BJ (cell line): ENCODE measurements around the gene BICDL2. TPM values are rescaled to one million over a fixed set of nuclear protein-coding genes. Genes with fewer than 3 reads are reported as not detected.
"Not testable (repeated sequence)": the region's sequence is repeated elsewhere in the genome, so short reads cannot be mapped to it uniquely, and the experiment has no call there.

Source experiments
- CTCF ChIA-PET: fragments of 350-600 bp; formaldehyde crosslinking; extraction: SDS; loops from one replicate; lab custom pipeline; 2021; ENCODE audit warnings: antibody characterized with exemption, inconsistent platforms; lab: Yijun Ruan, JAX
- POLR2A ChIA-PET: fragments of 300-600 bp; sonication (Branson Sonifier 250); formaldehyde crosslinking; extraction: SDS; loops from one replicate; lab custom pipeline; 2021; ENCODE audit warnings: antibody characterized with exemption; lab: Charles Lee
- DNase-seq: peaks from one replicate; pipeline ENCODE4 v3.0.0-alpha.2; 2011; ENCODE audit warnings: low read depth
- H3K27me3 ChIP-seq: 2 replicates; pipeline ENCODE4 v1.6.0; 2011; ENCODE audit warnings: low read length; ENCODE audit not compliant: control insufficient read depth, insufficient read depth
- H3K36me3 ChIP-seq: 2 replicates; pipeline ENCODE4 v1.5.1; 2011; ENCODE audit warnings: low read length; ENCODE audit not compliant: control insufficient read depth, insufficient read depth
- H3K4me3 ChIP-seq: 2 replicates; pipeline ENCODE4 v1.5.1; 2011; ENCODE audit warnings: low read depth, mild to moderate bottlenecking, control low read depth, low read length
- polyA minus RNA-seq: library from RNA; depleted of rRNA, polyadenylated mRNA; stranded (reverse); fragments of >200 nt; gene quantifications from 2 replicates; pipeline ENCODE4 v1.2.3, GENCODE V29; 2011; rRNA and poly(A)+ RNA removed
- polyA plus RNA-seq: library from polyadenylated mRNA; depleted of rRNA; stranded (reverse); fragments of >200 nt; gene quantifications from 2 replicates; pipeline ENCODE4 v1.2.3, GENCODE V29; 2011; rRNA removed
- TF ChIP-seq, protein P1 (sequence below): IDR thresholded peaks from 2 replicates; pipeline ENCODE4 v1.5.1; 2011; ENCODE audit warnings: low read depth, mild to moderate bottlenecking, control low read depth, inconsistent platforms, low read length, moderate library complexity; ENCODE audit not compliant: insufficient read depth

The BICDL2 gene
- polyA plus RNA-seq, result 0.04 and 0.09 TPM in 2 replicates
- not detected in 2 replicates for polyA minus RNA-seq

- POLR2A ChIA-PET, result no interaction called here
These were observed at the start of gene BICDL2 for GRCh38 chr16:3036726-3037315. BICDL2 (minus strand) TSS chr16:3036944; CDS start chr16:3035496, 1,448 bp downstream.

GRCh38 chr16:3085868-3086595, 49.3 kb upstream of the BICDL2 start:
- POLR2A ChIA-PET, result no interaction called here
- Histone ChIP-seq H3K4me3 (no peak overlapping the region), H3K36me3 (no peaks in the 10 kb centered on the region), H3K27me3 (peaks cover 3% of the 10 kb centered on the region)
- DNase-seq, result no peak
- CTCF ChIA-PET, result no interaction called here
- TF ChIP-seq, protein P1, sequence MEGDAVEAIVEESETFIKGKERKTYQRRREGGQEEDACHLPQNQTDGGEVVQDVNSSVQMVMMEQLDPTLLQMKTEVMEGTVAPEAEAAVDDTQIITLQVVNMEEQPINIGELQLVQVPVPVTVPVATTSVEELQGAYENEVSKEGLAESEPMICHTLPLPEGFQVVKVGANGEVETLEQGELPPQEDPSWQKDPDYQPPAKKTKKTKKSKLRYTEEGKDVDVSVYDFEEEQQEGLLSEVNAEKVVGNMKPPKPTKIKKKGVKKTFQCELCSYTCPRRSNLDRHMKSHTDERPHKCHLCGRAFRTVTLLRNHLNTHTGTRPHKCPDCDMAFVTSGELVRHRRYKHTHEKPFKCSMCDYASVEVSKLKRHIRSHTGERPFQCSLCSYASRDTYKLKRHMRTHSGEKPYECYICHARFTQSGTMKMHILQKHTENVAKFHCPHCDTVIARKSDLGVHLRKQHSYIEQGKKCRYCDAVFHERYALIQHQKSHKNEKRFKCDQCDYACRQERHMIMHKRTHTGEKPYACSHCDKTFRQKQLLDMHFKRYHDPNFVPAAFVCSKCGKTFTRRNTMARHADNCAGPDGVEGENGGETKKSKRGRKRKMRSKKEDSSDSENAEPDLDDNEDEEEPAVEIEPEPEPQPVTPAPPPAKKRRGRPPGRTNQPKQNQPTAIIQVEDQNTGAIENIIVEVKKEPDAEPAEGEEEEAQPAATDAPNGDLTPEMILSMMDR, result no peak

More at GRCh38 chr16:3036726-3037315, at the start of gene BICDL2:
- TF ChIP-seq, protein P1, result no peak
- no peaks in the 10 kb centered on the region for H3K36me3 ChIP-seq
- H3K27me3 ChIP-seq, result peaks cover 50% of the 10 kb centered on the region
- no peak within 1 kb of the TSS for H3K4me3 ChIP-seq
- CTCF ChIA-PET, result interaction anchor here (1.3 to 1.8 kb wide), 3 partner anchors 9 to 22 kb away, joined by 3 to 4 read pairs (median 4); no protein-coding TSS in a partner anchor
- DNase-seq, result no peak

GRCh38 chr16:3084969-3085670, 48.4 kb upstream of the BICDL2 start:
- no peaks in the 10 kb centered on the region for H3K36me3 ChIP-seq
- H3K4me3 ChIP-seq, result no peak overlapping the region
- POLR2A ChIA-PET, result no interaction called here
- TF ChIP-seq, protein P1, result no peak
- no peak for DNase-seq
- CTCF ChIA-PET, result no interaction called here
- H3K27me3 ChIP-seq, result peaks cover 4% of the 10 kb centered on the region

DNA sequence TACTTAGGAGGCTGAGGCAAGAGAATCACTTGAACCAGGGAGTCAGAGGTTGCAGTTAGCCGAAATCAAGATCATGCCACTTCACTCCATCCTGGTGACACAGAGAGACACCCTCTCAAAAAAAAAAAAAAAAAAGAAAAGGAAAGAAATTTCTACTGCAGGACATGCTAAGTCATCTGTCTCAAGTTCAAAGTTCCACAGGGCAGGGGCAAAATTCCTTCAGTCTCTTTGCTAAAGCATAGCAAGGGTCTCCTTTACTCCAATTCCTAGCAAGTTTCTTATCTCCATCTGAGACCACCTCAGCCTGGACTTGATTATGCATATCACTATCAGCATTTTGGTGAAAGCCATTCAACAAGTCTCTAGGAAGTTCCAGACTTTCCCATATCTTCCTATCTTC, 47.7 kb upstream of the BICDL2 start:
- POLR2A ChIA-PET, result no interaction called here
- Histone ChIP-seq H3K36me3 (no peaks in the 10 kb centered on the region), H3K27me3 (peaks cover 4% of the 10 kb centered on the region), H3K4me3 (no peak overlapping the region)
- TF ChIP-seq, protein P1, result no peak
- CTCF ChIA-PET, result no interaction called here
- no peak for DNase-seq

- POLR2A ChIA-PET, DNase-seq, H3K27me3 ChIP-seq, H3K36me3 ChIP-seq, H3K4me3 ChIP-seq: not testable (repeated sequence)
- CTCF ChIA-PET, result interaction anchor here (1.2 kb wide), 1 partner anchor 23 kb away, joined by 3 read pairs; no protein-coding TSS in a partner anchor
These were observed 46.7 kb upstream of the BICDL2 start for GRCh38 chr16:3083408-3083807.

DNA sequence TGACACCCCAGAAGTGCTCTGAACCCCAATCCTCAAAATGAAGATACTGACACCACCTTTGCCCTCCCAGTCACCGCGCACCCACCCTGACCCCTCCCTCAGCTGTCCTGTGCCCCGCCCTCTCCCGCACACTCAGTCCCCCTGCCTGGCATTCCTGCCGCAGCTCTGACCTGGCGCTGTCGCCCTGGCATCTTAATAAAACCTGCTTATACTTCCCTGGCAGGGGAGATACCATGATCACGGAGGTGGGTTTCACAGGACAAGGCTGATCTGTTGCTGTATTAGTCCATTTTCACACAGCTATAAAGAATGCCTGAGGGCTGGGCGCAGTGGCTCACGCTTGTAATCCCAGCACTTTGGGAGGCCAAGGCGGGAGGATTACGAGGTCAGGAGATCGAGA, 45.2 kb upstream of the BICDL2 start:
- CTCF ChIA-PET, result interaction anchor here (1.1 kb wide), 1 partner anchor 23 kb away, joined by 3 read pairs; no protein-coding TSS in a partner anchor
- POLR2A ChIA-PET, H3K4me3 ChIP-seq, DNase-seq, H3K27me3 ChIP-seq, H3K36me3 ChIP-seq: not testable (repeated sequence)
